PC-3 (cell line): Measurements from ENCODE around the gene DNER. TPM values are rescaled to one million over a fixed set of nuclear protein-coding genes. Genes with fewer than 3 reads are reported as not detected.

Experiments
- ATAC-seq: fragments of 200-7000 bp; cut with Tn5 transposase; 2 replicates; pipeline ENCODE4 v1.9.1; 2020; ENCODE audit warnings: mild to moderate bottlenecking, moderate library complexity
- BruUV-seq: library from RNA; stranded (reverse); fragments of 400-500 nt; replicated peaks from 2 replicates; lab custom pipeline; 2021; lab: Mats Ljungman, UMichigan
- CTCF ChIA-PET: fragments of 300-600 bp; sonication (Branson Sonifier 250); formaldehyde crosslinking; loops from one replicate; lab custom pipeline; 2022; ENCODE audit warnings: antibody characterized with exemption; lab: Charles Lee
- POLR2A ChIA-PET: fragments of 300-600 bp; sonication (Branson Sonifier 250); formaldehyde crosslinking; loops from one replicate; lab custom pipeline; 2022; ENCODE audit warnings: antibody characterized with exemption; ENCODE audit not compliant: unreplicated experiment; lab: Charles Lee
- DNase-seq: peaks from one replicate; pipeline ENCODE4 v3.0.0-alpha.2; 2015
- H2AFZ ChIP-seq: fragments of 300-600 bp; sonication (generic); 2 replicates; pipeline ENCODE4 v1.6.0; 2016; ENCODE audit warnings: antibody characterized with exemption, low read length
- H3F3A ChIP-seq: fragments of 300-600 bp; sonication (generic); one replicate; pipeline ENCODE4 v1.6.0; 2017; ENCODE audit warnings: antibody characterized with exemption, low read length, control low read depth, mild to moderate bottlenecking; ENCODE audit not compliant: unreplicated experiment
- H3K27ac ChIP-seq: fragments of 300-600 bp; sonication (generic); 2 replicates; pipeline ENCODE4 v1.5.1; 2016; ENCODE audit warnings: mild to moderate bottlenecking, low read length
- H3K27me3 ChIP-seq: fragments of 300-600 bp; sonication (generic); 2 replicates; pipeline ENCODE4 v1.6.1; 2016; ENCODE audit warnings: low read length, mixed read lengths
- H3K36me3 ChIP-seq: fragments of 300-600 bp; sonication (generic); 2 replicates; pipeline ENCODE4 v1.6.1; 2016; ENCODE audit warnings: low read depth, mixed run types, low read length, mixed read lengths
- H3K4me1 ChIP-seq: fragments of 300-600 bp; sonication (generic); 2 replicates; pipeline ENCODE4 v1.5.1; 2016; ENCODE audit warnings: low read length; ENCODE audit not compliant: insufficient read depth
- H3K4me2 ChIP-seq: fragments of 300-600 bp; sonication (generic); 2 replicates; pipeline ENCODE4 v1.6.0; 2016; ENCODE audit warnings: low read length
- H3K4me3 ChIP-seq: fragments of 300-600 bp; sonication (generic); 2 replicates; pipeline ENCODE4 v1.5.1; 2016; ENCODE audit warnings: mild to moderate bottlenecking, low read length, mixed read lengths
- H3K79me2 ChIP-seq: fragments of 300-600 bp; sonication (generic); 2 replicates; pipeline ENCODE4 v1.6.1; 2017; ENCODE audit warnings: low read length, mixed read lengths
- H3K9ac ChIP-seq: fragments of 300-600 bp; sonication (generic); 2 replicates; pipeline ENCODE4 v1.6.0; 2016; ENCODE audit warnings: mild to moderate bottlenecking, low read length
- H3K9me2 ChIP-seq: fragments of 300-600 bp; sonication (generic); replicated peaks from 2 replicates; pipeline ENCODE4 v1.6.1; 2016; ENCODE audit warnings: mixed run types, low read length, mixed read lengths
- H3K9me3 ChIP-seq: fragments of 300-600 bp; sonication (generic); 2 replicates; pipeline ENCODE4 v1.6.1; 2016; ENCODE audit warnings: low read length, mixed read lengths
- H4K20me1 ChIP-seq: fragments of 300-600 bp; sonication (generic); 2 replicates; pipeline ENCODE4 v1.6.1; 2016; ENCODE audit warnings: low read length, mixed read lengths
- EZH2 ChIP-seq: fragments of 300-600 bp; sonication (generic); IDR thresholded peaks from one replicate; pipeline ENCODE4 v1.6.1; 2017; ENCODE audit warnings: antibody characterized with exemption, mild to moderate bottlenecking, low read length; ENCODE audit not compliant: unreplicated experiment
- EZH2phosphoT487 ChIP-seq: fragments of 300-600 bp; sonication (generic); IDR thresholded peaks from 2 replicates; pipeline ENCODE4 v1.6.1; 2018; ENCODE audit warnings: mild to moderate bottlenecking, antibody characterized with exemption, low read length, borderline replicate concordance
- intact Hi-C: fragments of 100-400 bp; cut with micrococcal nuclease; formaldehyde crosslinking; loops from 2 replicates; pipeline ENCODE4 v1.9.0; 2023
- total RNA-seq: library from RNA; depleted of rRNA; stranded (reverse); fragments of >200 nt; gene quantifications from 2 replicates; pipeline ENCODE4 v1.2.3, GENCODE V29; 2014
- TF ChIP-seq, protein P1 (sequence below): fragments of 300-600 bp; sonication (generic); conservative IDR thresholded peaks from 2 replicates; pipeline ENCODE4 v1.5.1; 2017; ENCODE audit warnings: antibody characterized with exemption, low read depth, mild to moderate bottlenecking, low read length

Gene DNER
- total RNA-seq, 1 experiment from 2014 or later: 1.1 TPM

DNA sequence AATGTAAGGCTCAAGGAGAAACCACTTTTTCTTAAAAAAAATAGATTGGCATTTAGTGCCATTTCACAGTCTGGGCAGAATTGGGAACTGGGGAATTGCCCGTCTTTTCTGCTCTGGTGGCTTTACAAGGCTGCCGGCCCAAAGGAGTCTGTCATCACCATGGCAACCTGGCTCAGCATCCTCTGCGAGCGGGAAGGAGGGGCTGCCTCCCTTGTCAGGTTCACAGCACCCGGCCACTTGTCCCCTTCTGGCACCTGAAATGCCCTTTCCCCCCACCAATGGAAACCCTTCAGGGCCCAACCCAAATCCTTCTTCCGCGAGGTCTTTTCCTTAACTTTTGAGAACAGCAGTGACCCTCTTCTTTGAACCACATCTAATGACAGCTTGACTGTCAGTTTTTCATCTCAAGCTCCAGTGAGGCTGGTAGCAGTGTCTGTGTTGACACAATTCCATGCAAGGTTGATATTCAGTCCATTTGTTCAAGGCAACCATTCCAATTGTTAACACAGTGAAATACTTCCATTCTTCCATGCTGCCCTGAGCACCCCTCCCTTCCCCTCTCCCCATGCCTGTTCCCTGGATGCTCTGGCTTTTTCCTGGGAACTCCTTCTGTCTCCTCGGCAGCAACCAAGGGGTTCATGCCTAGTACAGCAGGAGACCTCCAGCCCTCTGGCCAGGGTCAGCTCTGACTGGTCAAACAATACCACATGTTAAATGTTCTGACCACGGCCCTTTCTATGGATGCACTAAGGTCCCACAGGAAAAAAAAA, 79.6 kb downstream of the DNER start:
- no peaks in the 10 kb centered on the region for H3F3A ChIP-seq
- no peak overlapping the region for H3K9ac ChIP-seq
- no peaks in the 10 kb centered on the region for H4K20me1 ChIP-seq
- no peak for DNase-seq
- no peaks in the 10 kb centered on the region for H3K27me3 ChIP-seq
- H3K9me3 ChIP-seq: no peaks in the 10 kb centered on the region
- H3K79me2 ChIP-seq: no peaks in the 10 kb centered on the region
- BruUV-seq: no TSS peak
- no peak overlapping the region for H3K4me3 ChIP-seq
- no peaks in the 10 kb centered on the region for H3K36me3 ChIP-seq
- ChIA-PET CTCF (interaction anchor here (0.9 kb wide), 1 partner anchor 48 kb away, joined by 4 read pairs; no protein-coding TSS in a partner anchor), POLR2A (no interaction called here)
- no peaks in the 10 kb centered on the region for H3K4me1 ChIP-seq
- no peak for TF ChIP-seq EZH2
- TF ChIP-seq EZH2phosphoT487: no peak
- TF ChIP-seq, protein P1, sequence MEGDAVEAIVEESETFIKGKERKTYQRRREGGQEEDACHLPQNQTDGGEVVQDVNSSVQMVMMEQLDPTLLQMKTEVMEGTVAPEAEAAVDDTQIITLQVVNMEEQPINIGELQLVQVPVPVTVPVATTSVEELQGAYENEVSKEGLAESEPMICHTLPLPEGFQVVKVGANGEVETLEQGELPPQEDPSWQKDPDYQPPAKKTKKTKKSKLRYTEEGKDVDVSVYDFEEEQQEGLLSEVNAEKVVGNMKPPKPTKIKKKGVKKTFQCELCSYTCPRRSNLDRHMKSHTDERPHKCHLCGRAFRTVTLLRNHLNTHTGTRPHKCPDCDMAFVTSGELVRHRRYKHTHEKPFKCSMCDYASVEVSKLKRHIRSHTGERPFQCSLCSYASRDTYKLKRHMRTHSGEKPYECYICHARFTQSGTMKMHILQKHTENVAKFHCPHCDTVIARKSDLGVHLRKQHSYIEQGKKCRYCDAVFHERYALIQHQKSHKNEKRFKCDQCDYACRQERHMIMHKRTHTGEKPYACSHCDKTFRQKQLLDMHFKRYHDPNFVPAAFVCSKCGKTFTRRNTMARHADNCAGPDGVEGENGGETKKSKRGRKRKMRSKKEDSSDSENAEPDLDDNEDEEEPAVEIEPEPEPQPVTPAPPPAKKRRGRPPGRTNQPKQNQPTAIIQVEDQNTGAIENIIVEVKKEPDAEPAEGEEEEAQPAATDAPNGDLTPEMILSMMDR: no peak
- no peak for ATAC-seq
- intact Hi-C loops: no loop called here
- H2AFZ ChIP-seq: no peak overlapping the region
- no peaks in the 10 kb centered on the region for H3K9me2 ChIP-seq
- H3K27ac ChIP-seq: no peak overlapping the region
- no peak overlapping the region for H3K4me2 ChIP-seq

DNA sequence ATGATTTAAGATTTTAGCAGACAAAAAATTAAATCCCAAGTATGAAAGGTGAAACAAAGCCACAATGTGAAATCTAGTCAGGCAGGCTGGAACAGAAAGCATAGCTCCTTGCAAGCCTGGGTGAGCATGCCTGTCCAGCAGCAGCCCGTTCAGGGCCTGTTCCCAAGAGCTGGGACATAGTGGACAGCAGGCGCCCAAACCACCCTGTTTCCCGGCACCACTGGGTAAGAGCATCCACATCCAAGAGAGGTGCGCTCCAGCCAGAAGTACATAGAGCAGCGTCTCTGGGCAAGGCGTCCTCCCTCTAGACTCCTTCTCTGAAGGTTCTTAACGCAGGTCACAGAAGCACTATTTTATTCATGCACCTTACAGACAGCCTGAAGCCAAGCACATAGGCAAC, 80.8 kb downstream of the DNER start:
- Histone ChIP-seq H3K4me2 (no peak overlapping the region), H3K79me2 (no peaks in the 10 kb centered on the region), H3K9me2 (no peaks in the 10 kb centered on the region), H3F3A (no peaks in the 10 kb centered on the region), H3K36me3 (no peaks in the 10 kb centered on the region), H3K9ac (no peak overlapping the region), H3K4me1 (no peaks in the 10 kb centered on the region), H3K27me3 (no peaks in the 10 kb centered on the region), H4K20me1 (no peaks in the 10 kb centered on the region), H3K9me3 (no peaks in the 10 kb centered on the region), H2AFZ (no peak overlapping the region), H3K4me3 (no peak overlapping the region), H3K27ac (no peak overlapping the region)
- no peak for DNase-seq
- ChIA-PET CTCF (no interaction called here), POLR2A (no interaction called here)
- intact Hi-C loops: no loop called here
- ATAC-seq: no peak
- TF ChIP-seq EZH2 (no peak), EZH2phosphoT487 (no peak)
- TF ChIP-seq, protein P1: no peak
- BruUV-seq: no TSS peak

DNA sequence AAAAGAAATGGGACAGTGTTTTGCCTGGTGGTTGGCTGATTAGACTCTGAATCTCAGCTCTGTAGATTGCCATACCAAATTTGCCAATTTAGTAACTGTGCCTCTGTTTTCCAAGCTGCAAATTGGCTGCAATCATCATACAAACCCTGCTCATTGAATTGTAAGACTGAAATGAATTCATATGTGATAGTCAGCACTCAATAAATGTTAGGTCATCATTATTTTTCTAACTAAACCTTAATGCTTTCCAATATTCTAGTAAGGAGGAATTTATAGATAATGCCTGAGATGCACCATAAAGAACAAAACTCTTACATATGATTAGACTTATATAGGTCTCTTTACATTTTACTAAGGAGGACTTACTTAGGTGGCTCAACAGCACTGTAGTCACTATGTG, 85.3 kb downstream of the DNER start:
- no peak overlapping the region for H3K9ac ChIP-seq
- ATAC-seq (no peak), DNase-seq (no peak)
- no TSS peak for BruUV-seq
- no peaks in the 10 kb centered on the region for H3K36me3 ChIP-seq
- ChIA-PET POLR2A (no interaction called here), CTCF (no interaction called here)
- no peak overlapping the region for H2AFZ ChIP-seq
- H3K27me3 ChIP-seq: no peaks in the 10 kb centered on the region
- TF ChIP-seq, protein P1: no peak
- TF ChIP-seq EZH2phosphoT487: no peak
- TF ChIP-seq EZH2: no peak
- H3K9me3 ChIP-seq: no peaks in the 10 kb centered on the region
- no peaks in the 10 kb centered on the region for H3F3A ChIP-seq
- intact Hi-C loops: no loop called here
- no peak overlapping the region for H3K4me3 ChIP-seq
- H4K20me1 ChIP-seq: no peaks in the 10 kb centered on the region
- H3K4me2 ChIP-seq: no peak overlapping the region
- H3K9me2 ChIP-seq: no peaks in the 10 kb centered on the region
- no peak overlapping the region for H3K27ac ChIP-seq
- H3K4me1 ChIP-seq: no peaks in the 10 kb centered on the region
- H3K79me2 ChIP-seq: no peaks in the 10 kb centered on the region
